Activated CD4-positive, alpha-beta T cell treated with anti-CD3 and anti-CD28 coated beads, Interleukin-2, amount 50 U/mL, for 4 hours (primary cell): ENCODE measurements around the gene OGFOD2.

Source experiments
- DNase-seq, 2 experiments: peaks; one replicate each; pipeline ENCODE4 v3.0.0-alpha.2; 2020

Gene OGFOD2

GRCh38 chr12:122977655-122978392 is 2.8 kb downstream of the OGFOD2 start:
- DNase-seq = no peak

- no peak for DNase-seq
Observed at GRCh38 chr12:122978507-122978955, 3.5 kb downstream of the OGFOD2 start.

- no peak for DNase-seq
Observed at GRCh38 chr12:122979001-122979907, 4.2 kb downstream of the OGFOD2 start.

- no peak for DNase-seq
Observed at GRCh38 chr12:122979908-122980182, 4.8 kb downstream of the OGFOD2 start.

- peak; percentile 31 to 37 for DNase-seq
Observed at GRCh38 chr12:122980183-122981035, 5.4 kb downstream of the OGFOD2 start, which contains the start of gene ARL6IP4. Gene ARL6IP4, plus strand, starts transcription at chr12:122980681. Its CDS starts 459 bp downstream, at chr12:122981140.

GRCh38 chr12:122981036-122981471 is 6.0 kb downstream of the OGFOD2 start:
- DNase-seq = no peak

- no peak for DNase-seq
Observed at GRCh38 chr12:122981587-122982476, 6.8 kb downstream of the OGFOD2 start.

- no peak for DNase-seq
Observed at GRCh38 chr12:122982477-122982815, 7.4 kb downstream of the OGFOD2 start.

- DNase-seq = no peak
Observed at GRCh38 chr12:122982963-122983788, 8.1 kb downstream of the OGFOD2 start.

GRCh38 chr12:122983789-122984515 is 8.9 kb downstream of the OGFOD2 start:
- no peak for DNase-seq

GRCh38 chr12:122984612-122985337 is 9.7 kb downstream of the OGFOD2 start:
- no peak for DNase-seq

GRCh38 chr12:122985338-122986257 is 10.6 kb downstream of the OGFOD2 start:
- DNase-seq = no peak

- DNase-seq = no peak
Observed at GRCh38 chr12:122986258-122986871, 11.3 kb downstream of the OGFOD2 start.

GRCh38 chr12:122987086-122987951 is 12.3 kb downstream of the OGFOD2 start:
- no peak for DNase-seq

- no peak for DNase-seq
Observed at GRCh38 chr12:122988036-122988435, 13.0 kb downstream of the OGFOD2 start.

- DNase-seq = no peak
Observed at GRCh38 chr12:122988612-122989212, 13.7 kb downstream of the OGFOD2 start.
